Pancreas (tissue), 10 donors: ENCODE measurements around the gene IL18BP. TPM values are rescaled to one million over a fixed set of nuclear protein-coding genes. Genes with fewer than 3 reads are reported as not detected.

Experiments
- ATAC-seq, 4 donors: fragments of 200-7000 bp; cut with Tn5 transposase; one replicate each; pipeline versions ENCODE4 v1.8.0 to v1.9.1; 2020; ENCODE audit warnings: mild to moderate bottlenecking in 4 of 4, moderate library complexity in 4 of 4
- DNase-seq, 6 donors: peaks; one replicate each; pipeline ENCODE4 v3.0.0-alpha.2; 2020
- FAIRE-seq: peaks from 2 replicates; lab custom pipeline; 2012; peaks lifted over from hg19 to GRCh38; lab: Jason Lieb, UNC
- H3K27ac ChIP-seq, 4 donors: fragments of 200-600 bp; sonication (generic); 1 replicate in 3 of 4; 2 replicates in 1 of 4; pipeline versions ENCODE4 v1.5.0 to v1.8.0; 2020
- H3K27me3 ChIP-seq, 4 donors: fragments of 200-600 bp; one replicate each; pipeline ENCODE4 v1.8.0; 2021
- H3K36me3 ChIP-seq, 3 donors: fragments of 200-600 bp; sonication (generic) in 1 of 3; one replicate each; pipeline versions ENCODE4 v1.5.0 to v1.8.0; 2020 to 2021
- H3K4me1 ChIP-seq, 3 donors: fragments of 200-600 bp; one replicate each; pipeline ENCODE4 v1.8.0; 2021
- H3K4me3 ChIP-seq, 4 donors: fragments of 200-600 bp; sonication (generic) in 2 of 4; one replicate each; pipeline versions ENCODE4 v1.5.0 to v1.8.0; 2020 to 2021
- H3K9me3 ChIP-seq, 4 donors: fragments of 200-600 bp; one replicate each; pipeline ENCODE4 v1.8.0; 2021
- CTCF ChIP-seq, 4 donors: fragments of 200-600 bp; sonication (generic) in 3 of 4; IDR thresholded peaks; one replicate each; pipeline versions ENCODE4 v1.5.0 to v1.8.0; 2021; ENCODE audit warnings: antibody characterized with exemption in 4 of 4
- WGBS, 2 donors: extraction: QIAGEN DNeasy Blood & Tissue Kit; methylation state at CpG; one replicate each; pipeline ENCODE4 v1.1.7; 2013; 5-methylcytosine and 5-hydroxymethylcytosine counted together
- intact Hi-C, 3 donors: fragments of 100-400 bp; cut with DNase I; formaldehyde crosslinking; loops; one replicate each; pipeline versions ENCODE4 v1.11.1 to v1.14.2; 2022
- polyA plus RNA-seq, 2 donors: library from polyadenylated mRNA; stranded (reverse); fragments of 200-250 nt; gene quantifications; one replicate each; pipeline ENCODE4 v1.2.3, GENCODE V29; 2013
- total RNA-seq, 6 donors: library from RNA; stranded (reverse); fragmentation: NEBNext Ultra II Directional in 4 of 6; extraction: Animal tissue kit (Norgen Biotek cat#: 25700) in 4 of 6; gene quantifications; one replicate each; pipeline versions ENCODE4 v1.2.1 to v1.2.4, GENCODE V29; 2021 to 2023
- donor health status: healthy with polysubstance abuse.
- donor health status: DM: no; HTN: no; CAD: no; lungs with moderate emphysema.
- donor health status: DM: no; HTN: no; CAD: no.
- donor health status: control.
- donor health status: control.
- donor health status: Bipolar disorder and iron deficiency.
- donor health status: DM: yes; HTN: yes; CAD: no.
- donor health status: DM: no; HTN: no; CAD: no.
- donor health status: DM: no; HTN: no; CAD: no.
- donor health status: DM: yes; HTN: yes; CAD: no.

Gene IL18BP
- total and polyA plus RNA-seq, 8 donors = 2.3 to 7.8 (median 3.9) TPM

- ATAC-seq = no peak
- 95% methylated on average over 9 of the region's 9 CpGs for WGBS, 2 donors
These were observed 19.5 kb downstream of the IL18BP start for GRCh38 chr11:72018171-72018570.

GRCh38 chr11:72023335-72023734, 24.6 kb downstream of the IL18BP start:
- intact Hi-C loops = loop anchor here in 1 of 3 donors (10.0 kb wide), 1 partner anchor 61 kb away; the partner anchor contains the start of genes LRRC51 and NUMA1
- ATAC-seq = no peak
- Histone ChIP-seq H3K27ac (no peak overlapping the region), H3K36me3 (peaks cover 4 to 72% (median 54%) of the 10 kb centered on the region in 3 donors), H3K4me1 (peaks cover 0 to 8% (median 5%) of the 10 kb centered on the region in 3 donors), H3K27me3 (no peaks in the 10 kb centered on the region), H3K4me3 (no peak overlapping the region), H3K9me3 (no peaks in the 10 kb centered on the region)
- WGBS, 2 donors = 80 to 81% methylated on average over 4 of the region's 4 CpGs
- no peak for TF ChIP-seq CTCF (IDR thresholded peaks at IDR 0.05)
- DNase-seq = no peak
- no peak for FAIRE-seq

More at GRCh38 chr11:72018171-72018570, 19.5 kb downstream of the IL18BP start:
- no peaks in the 10 kb centered on the region for H3K9me3 ChIP-seq
- no peaks in the 10 kb centered on the region for H3K27me3 ChIP-seq
- no peak overlapping the region for H3K27ac ChIP-seq
- intact Hi-C loops = no loop called here
- H3K4me3 ChIP-seq = no peak overlapping the region
- H3K36me3 ChIP-seq = peaks cover 14 to 100% (median 87%) of the 10 kb centered on the region in 3 donors
- FAIRE-seq = no peak
- TF ChIP-seq CTCF (IDR thresholded peaks at IDR 0.05) = no peak
- H3K4me1 ChIP-seq = peaks cover 5 to 7% (median 5%) of the 10 kb centered on the region in 3 donors
- DNase-seq = no peak

DNA sequence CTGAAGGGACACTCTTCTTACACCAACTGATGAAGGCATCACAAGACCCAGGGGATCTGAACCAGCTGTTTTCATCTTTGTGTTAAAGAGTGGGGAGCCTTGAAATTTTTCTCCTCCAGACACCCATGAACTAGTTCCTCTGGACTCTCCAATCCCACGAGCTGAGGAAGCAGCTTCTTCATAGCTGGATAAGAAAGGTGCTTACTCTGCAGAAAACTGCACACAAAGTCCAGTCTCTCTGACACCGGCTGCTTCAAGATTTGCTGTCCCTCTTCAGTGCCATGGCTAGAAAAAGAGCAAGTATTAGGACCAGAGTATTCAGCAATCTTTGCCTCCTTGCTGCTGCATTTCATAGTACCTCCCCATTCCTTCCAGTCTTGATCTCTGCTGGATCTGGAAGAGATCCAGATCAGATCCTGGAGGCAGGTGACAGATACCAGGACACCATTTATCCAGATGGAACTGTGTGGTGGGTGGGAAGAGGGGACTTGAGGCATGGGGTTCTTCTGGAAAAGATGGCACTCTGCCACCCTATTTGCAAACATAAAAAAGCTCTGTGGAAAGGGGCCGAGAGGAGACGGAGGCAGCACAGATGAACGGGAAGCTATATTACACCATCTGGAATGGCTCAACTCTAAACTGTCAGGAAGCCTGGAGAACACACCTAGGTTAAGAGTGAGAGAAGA, 25.5 kb downstream of the IL18BP start:
- 43 to 49% methylated on average over 5 of the region's 5 CpGs for WGBS, 2 donors
- intact Hi-C loops = loop anchor here in 1 of 3 donors (10.0 kb wide), 1 partner anchor 61 kb away; the partner anchor contains the start of genes LRRC51 and NUMA1
- Histone ChIP-seq H3K9me3 (no peaks in the 10 kb centered on the region), H3K36me3 (peaks cover 3 to 72% (median 50%) of the 10 kb centered on the region in 3 donors), H3K4me1 (peaks cover 0 to 8% (median 5%) of the 10 kb centered on the region in 3 donors), H3K27me3 (no peaks in the 10 kb centered on the region), H3K27ac (no peak overlapping the region), H3K4me3 (no peak overlapping the region)
- no peak for DNase-seq
- TF ChIP-seq CTCF (IDR thresholded peaks at IDR 0.05) = no peak
- FAIRE-seq = no peak
- ATAC-seq = no peak

DNA sequence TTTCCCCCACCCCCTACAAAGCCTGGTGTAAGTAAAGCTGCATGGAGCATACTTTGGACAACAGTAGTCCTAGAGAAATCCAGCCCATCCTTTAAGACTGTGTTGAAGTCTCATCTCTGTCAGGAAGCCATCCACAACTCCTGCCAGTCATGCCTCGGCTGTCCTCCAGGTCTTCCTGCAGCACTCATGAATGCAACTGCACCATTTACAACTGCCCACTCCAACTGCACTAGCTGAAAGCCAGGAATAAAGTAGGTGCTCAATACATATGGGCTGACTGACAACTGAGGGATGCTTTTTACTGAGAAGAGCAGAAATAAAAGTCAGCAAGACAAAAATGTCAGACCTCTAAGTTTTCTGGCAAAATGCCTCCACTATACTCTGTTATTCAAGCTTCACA, 27.4 kb downstream of the IL18BP start:
- no peaks in the 10 kb centered on the region for H3K27me3 ChIP-seq
- no peaks in the 10 kb centered on the region for H3K9me3 ChIP-seq
- intact Hi-C loops = loop anchor here (5.0 to 10.0 kb wide), 2 partner anchors 59 to 66 kb away; partner anchors contain the start of genes LRRC51 (in 1 of the 3) and NUMA1 (in 1 of the 3)
- no peak for FAIRE-seq
- TF ChIP-seq CTCF (IDR thresholded peaks at IDR 0.05) = no peak
- H3K4me1 ChIP-seq = peaks cover 0 to 13% (median 10%) of the 10 kb centered on the region in 3 donors
- H3K36me3 ChIP-seq = peaks cover 3 to 56% (median 37%) of the 10 kb centered on the region in 3 donors
- 82% methylated on average over 1 of the region's 1 CpG for WGBS, 2 donors
- H3K27ac ChIP-seq = no peak overlapping the region
- ATAC-seq = no peak
- H3K4me3 ChIP-seq = no peak overlapping the region
- no peak for DNase-seq
